KMS-11 (cell line): Measurements from ENCODE around the gene SOX1.

Source experiments
- H2AFZ ChIP-seq: fragments of 200-600 bp; sonication (generic); 2 replicates; pipeline ENCODE4 v1.6.1; 2016; ENCODE audit warnings: antibody characterized with exemption, mixed run types, low read depth
- H3K27ac ChIP-seq: fragments of 200-600 bp; sonication (generic); 2 replicates; pipeline ENCODE4 v1.6.1; 2016; ENCODE audit warnings: mild to moderate bottlenecking, mixed run types
- H3K27me3 ChIP-seq: fragments of 200-600 bp; sonication (generic); 2 replicates; pipeline ENCODE4 v1.6.1; 2017; ENCODE audit warnings: mild to moderate bottlenecking, low read depth, mixed run types, moderate library complexity; ENCODE audit not compliant: insufficient read depth
- H3K36me3 ChIP-seq: fragments of 200-600 bp; sonication (generic); 2 replicates; pipeline ENCODE4 v1.6.1; 2017; ENCODE audit warnings: mild to moderate bottlenecking, mixed run types; ENCODE audit not compliant: insufficient read depth
- H3K4me1 ChIP-seq: fragments of 200-600 bp; sonication (generic); 2 replicates; pipeline ENCODE4 v1.6.1; 2016; ENCODE audit warnings: mild to moderate bottlenecking, low read depth, mixed run types; ENCODE audit not compliant: poor library complexity, severe bottlenecking
- H3K4me2 ChIP-seq: fragments of 200-600 bp; sonication (generic); 2 replicates; pipeline ENCODE4 v1.7.0; 2016; ENCODE audit warnings: mild to moderate bottlenecking, mixed run types
- H3K4me3 ChIP-seq: fragments of 200-600 bp; sonication (generic); IDR thresholded peaks from 2 replicates; pipeline ENCODE4 v1.6.1; 2017; ENCODE audit warnings: low read depth, low read length, mixed read lengths; ENCODE audit not compliant: insufficient read depth
- H3K79me2 ChIP-seq: fragments of 200-600 bp; sonication (generic); 2 replicates; pipeline ENCODE4 v1.6.1; 2016; ENCODE audit warnings: low read depth, mixed run types; ENCODE audit not compliant: insufficient read depth
- H3K9ac ChIP-seq: fragments of 200-600 bp; sonication (generic); 2 replicates; pipeline ENCODE4 v1.6.1; 2016; ENCODE audit warnings: mild to moderate bottlenecking, mixed run types
- H4K20me1 ChIP-seq: fragments of 200-600 bp; sonication (generic); 2 replicates; pipeline ENCODE4 v1.6.1; 2016; ENCODE audit warnings: mild to moderate bottlenecking, mixed run types; ENCODE audit not compliant: insufficient read depth
- TF ChIP-seq, protein P1 (sequence below): fragments of 200-600 bp; sonication (generic); conservative IDR thresholded peaks from 2 replicates; pipeline ENCODE4 v1.6.1; 2017; ENCODE audit warnings: low read depth, mild to moderate bottlenecking, antibody characterized with exemption, low read length, moderate library complexity, mixed read lengths

Gene SOX1

DNA sequence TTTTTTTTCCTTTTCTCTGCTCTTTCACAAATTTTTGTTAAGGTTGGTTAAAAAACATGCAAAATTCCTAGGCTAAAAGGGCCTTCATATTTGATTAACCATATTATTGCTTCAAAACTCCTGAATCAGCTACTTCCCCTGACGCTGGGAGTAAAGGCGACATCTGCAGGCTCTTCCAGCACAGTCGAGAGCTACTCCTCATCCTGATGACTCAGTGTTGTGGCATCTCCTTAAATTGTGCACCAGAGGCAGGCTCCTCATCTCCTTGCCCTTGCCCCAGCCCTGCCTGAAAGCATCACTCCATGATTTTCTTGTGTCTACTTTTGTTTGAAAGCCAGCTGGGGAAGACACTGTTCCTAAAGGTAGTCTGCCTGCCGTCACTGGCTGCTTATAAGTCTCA lies 24.5 kb upstream of the SOX1 start:
- Histone ChIP-seq H3K27ac (no peak overlapping the region), H4K20me1 (no peaks in the 10 kb centered on the region), H3K27me3 (no peaks in the 10 kb centered on the region), H3K4me2 (no peak overlapping the region), H3K9ac (no peak overlapping the region), H3K4me1 (no peaks in the 10 kb centered on the region), H2AFZ (no peak overlapping the region), H3K36me3 (no peaks in the 10 kb centered on the region), H3K79me2 (no peaks in the 10 kb centered on the region), H3K4me3 (no peak overlapping the region)
- TF ChIP-seq, protein P1, sequence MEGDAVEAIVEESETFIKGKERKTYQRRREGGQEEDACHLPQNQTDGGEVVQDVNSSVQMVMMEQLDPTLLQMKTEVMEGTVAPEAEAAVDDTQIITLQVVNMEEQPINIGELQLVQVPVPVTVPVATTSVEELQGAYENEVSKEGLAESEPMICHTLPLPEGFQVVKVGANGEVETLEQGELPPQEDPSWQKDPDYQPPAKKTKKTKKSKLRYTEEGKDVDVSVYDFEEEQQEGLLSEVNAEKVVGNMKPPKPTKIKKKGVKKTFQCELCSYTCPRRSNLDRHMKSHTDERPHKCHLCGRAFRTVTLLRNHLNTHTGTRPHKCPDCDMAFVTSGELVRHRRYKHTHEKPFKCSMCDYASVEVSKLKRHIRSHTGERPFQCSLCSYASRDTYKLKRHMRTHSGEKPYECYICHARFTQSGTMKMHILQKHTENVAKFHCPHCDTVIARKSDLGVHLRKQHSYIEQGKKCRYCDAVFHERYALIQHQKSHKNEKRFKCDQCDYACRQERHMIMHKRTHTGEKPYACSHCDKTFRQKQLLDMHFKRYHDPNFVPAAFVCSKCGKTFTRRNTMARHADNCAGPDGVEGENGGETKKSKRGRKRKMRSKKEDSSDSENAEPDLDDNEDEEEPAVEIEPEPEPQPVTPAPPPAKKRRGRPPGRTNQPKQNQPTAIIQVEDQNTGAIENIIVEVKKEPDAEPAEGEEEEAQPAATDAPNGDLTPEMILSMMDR = no peak

- TF ChIP-seq, protein P1 = no peak
- H2AFZ ChIP-seq = no peak overlapping the region
- H3K27me3 ChIP-seq = no peaks in the 10 kb centered on the region
- no peaks in the 10 kb centered on the region for H3K4me1 ChIP-seq
- H3K4me2 ChIP-seq = no peak overlapping the region
- no peaks in the 10 kb centered on the region for H3K79me2 ChIP-seq
- no peaks in the 10 kb centered on the region for H4K20me1 ChIP-seq
- no peaks in the 10 kb centered on the region for H3K36me3 ChIP-seq
- H3K4me3 ChIP-seq = no peak overlapping the region
- no peak overlapping the region for H3K27ac ChIP-seq
- H3K9ac ChIP-seq = no peak overlapping the region
Observed at GRCh38 chr13:112052213-112052612, 14.7 kb upstream of the SOX1 start.

DNA sequence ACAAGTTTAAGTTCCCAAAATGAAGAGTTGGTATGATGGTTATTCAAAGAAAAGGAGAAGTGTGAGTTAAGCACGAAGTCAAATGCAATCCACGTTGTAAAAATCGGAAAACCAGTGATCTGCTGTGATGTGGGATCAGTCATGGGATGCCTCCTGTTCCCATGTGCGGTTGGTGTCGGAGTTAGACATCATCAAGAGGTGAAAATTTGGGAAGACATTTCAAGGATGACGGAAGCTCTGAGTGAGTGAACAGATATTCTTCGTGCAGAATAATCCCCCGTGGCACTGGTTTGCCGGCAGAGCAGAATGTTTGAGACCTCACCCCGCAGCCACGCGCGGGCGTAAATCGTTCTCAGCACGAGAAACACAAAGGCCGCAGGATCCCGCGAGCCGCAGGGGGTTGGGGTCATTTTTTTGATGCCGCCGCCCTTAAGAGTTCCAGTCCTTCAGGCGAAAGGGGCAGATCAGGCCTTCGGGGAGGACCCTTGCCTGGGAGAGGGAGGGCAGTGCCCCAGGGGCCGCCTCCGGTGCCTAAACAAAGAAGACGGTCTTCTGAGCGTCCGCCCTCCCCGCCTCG lies 13.7 kb upstream of the SOX1 start:
- Histone ChIP-seq H3K4me1 (no peaks in the 10 kb centered on the region), H3K4me2 (no peak overlapping the region), H2AFZ (no peak overlapping the region), H3K27ac (no peak overlapping the region), H3K79me2 (no peaks in the 10 kb centered on the region), H4K20me1 (no peaks in the 10 kb centered on the region), H3K36me3 (no peaks in the 10 kb centered on the region), H3K9ac (no peak overlapping the region), H3K27me3 (no peaks in the 10 kb centered on the region), H3K4me3 (no peak overlapping the region)
- TF ChIP-seq, protein P1 = no peak

DNA sequence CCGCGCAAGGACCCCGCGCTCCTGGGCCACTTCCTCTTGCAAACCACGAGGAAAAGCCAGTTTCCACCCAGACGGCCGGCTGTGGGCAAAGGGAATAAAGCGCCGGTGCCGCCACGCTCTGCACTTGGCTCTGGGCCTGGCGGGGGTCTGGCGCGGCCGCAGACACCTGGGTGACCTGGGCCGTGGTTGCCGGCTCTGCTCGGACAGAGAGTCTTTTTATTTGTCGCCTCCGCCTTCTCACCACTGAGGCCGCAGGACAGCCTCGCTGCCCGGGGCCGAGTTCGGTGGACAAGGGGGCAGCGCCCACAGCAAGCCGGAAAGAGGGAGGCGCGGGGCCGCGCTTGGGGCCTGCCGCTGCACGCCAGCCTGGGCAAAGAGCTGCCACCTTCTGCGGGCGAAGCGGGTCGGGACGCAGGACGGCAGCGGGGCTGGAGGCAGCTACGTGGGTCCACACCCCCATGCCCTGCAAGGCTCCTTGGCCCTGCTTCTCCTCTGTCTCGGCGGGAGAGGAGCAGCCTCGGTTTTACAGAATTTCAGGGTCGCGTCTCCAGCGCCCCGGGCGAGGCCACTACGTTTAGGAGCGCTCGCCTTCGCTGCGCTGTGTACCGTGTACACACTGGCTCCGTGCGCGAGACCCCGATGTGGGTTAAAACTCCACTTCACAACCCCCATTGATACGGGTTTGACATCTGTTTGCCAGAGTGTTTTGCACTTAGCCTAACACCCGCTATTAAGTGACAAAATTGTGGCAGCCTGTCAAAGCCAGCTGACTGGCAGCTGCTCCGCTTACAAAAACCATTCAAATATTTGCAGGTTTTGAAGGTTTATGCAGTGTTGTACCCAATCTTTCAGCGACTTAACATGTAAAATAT lies 13.0 kb upstream of the SOX1 start:
- no peaks in the 10 kb centered on the region for H3K79me2 ChIP-seq
- no peak overlapping the region for H3K4me3 ChIP-seq
- no peaks in the 10 kb centered on the region for H4K20me1 ChIP-seq
- no peak overlapping the region for H3K27ac ChIP-seq
- no peaks in the 10 kb centered on the region for H3K27me3 ChIP-seq
- TF ChIP-seq, protein P1 = no peak
- no peak overlapping the region for H3K4me2 ChIP-seq
- no peaks in the 10 kb centered on the region for H3K36me3 ChIP-seq
- no peak overlapping the region for H2AFZ ChIP-seq
- H3K9ac ChIP-seq = no peak overlapping the region
- H3K4me1 ChIP-seq = no peaks in the 10 kb centered on the region
